ENCODE results near the gene B9D1. TPM values are rescaled to one million over a fixed set of nuclear protein-coding genes. Genes with fewer than 3 reads are reported as not detected.
A peak's percentile ranks its signal among the peaks of the same experiment; 100 is the strongest.

B9D1 gene
- total RNA-seq, 1 experiment from 2014 or later, result 48.0 TPM

- Histone ChIP-seq H3K27me3 (ENCODE audit: low read length) (no peaks in the 10 kb centered on the region), H3F3A (ENCODE audit: low read length, unreplicated experiment) (no peaks in the 10 kb centered on the region), H3K27ac (ENCODE audit: low read length) (peak overlapping the region; percentile 78), H3K9me2 (replicated peaks; ENCODE audit: low read length) (no peaks in the 10 kb centered on the region), H3K4me1 (ENCODE audit: insufficient read depth, low read length) (peaks cover 30% of the 10 kb centered on the region), H3K4me3 (ENCODE audit: low read length) (no peak overlapping the region), H3K36me3 (ENCODE audit: low read depth, low read length) (no peaks in the 10 kb centered on the region), H3K4me2 (ENCODE audit: low read length) (peak overlapping the region; percentile 23), H3K79me2 (ENCODE audit: low read length) (no peaks in the 10 kb centered on the region), H3K9me3 (ENCODE audit: low read length) (no peaks in the 10 kb centered on the region), H4K20me1 (ENCODE audit: low read length) (no peaks in the 10 kb centered on the region), H2AFZ (ENCODE audit: low read length) (peak overlapping the region; percentile 26), H3K9ac (ENCODE audit: low read length) (peak overlapping the region; percentile 21)
- peak; percentile 82 for ATAC-seq
- intact Hi-C loops (cut with micrococcal nuclease), result no loop called here
- no TSS peak for BruUV-seq (replicated peaks)
- TF ChIP-seq CTCF (conservative IDR thresholded peaks at IDR 0.05; ENCODE audit: low read depth, low read length) (no peak), EZH2phosphoT487 (IDR thresholded peaks at IDR 0.05; ENCODE audit: borderline replicate concordance, low read length) (no peak), EZH2 (IDR thresholded peaks at IDR 0.05; ENCODE audit: low read length, unreplicated experiment) (no peak)
- ChIA-PET CTCF (interaction anchor here (0.6 kb wide), 1 partner anchor 71 kb away, joined by 5 read pairs; no protein-coding TSS in a partner anchor), POLR2A (ENCODE audit: unreplicated experiment) (no interaction called here)
- peak; percentile 82 for DNase-seq
Observed at GRCh38 chr17:19346351-19347255, 15.9 kb downstream of the B9D1 start.

- H3K4me3 ChIP-seq (ENCODE audit: low read length), result no peak overlapping the region
- H3F3A ChIP-seq (ENCODE audit: low read length, unreplicated experiment), result no peaks in the 10 kb centered on the region
- TF ChIP-seq EZH2phosphoT487 (IDR thresholded peaks at IDR 0.05; ENCODE audit: borderline replicate concordance, low read length) (no peak), CTCF (conservative IDR thresholded peaks at IDR 0.05; ENCODE audit: low read depth, low read length) (no peak), EZH2 (IDR thresholded peaks at IDR 0.05; ENCODE audit: low read length, unreplicated experiment) (no peak)
- no peaks in the 10 kb centered on the region for H3K9me3 ChIP-seq (ENCODE audit: low read length)
- no peaks in the 10 kb centered on the region for H3K9me2 ChIP-seq (replicated peaks; ENCODE audit: low read length)
- H3K36me3 ChIP-seq (ENCODE audit: low read depth, low read length), result no peaks in the 10 kb centered on the region
- peaks cover 30% of the 10 kb centered on the region for H3K4me1 ChIP-seq (ENCODE audit: insufficient read depth, low read length)
- no peak overlapping the region for H3K4me2 ChIP-seq (ENCODE audit: low read length)
- peak overlapping the region; percentile 21; the same call in 1 of the 2 replicates for H3K9ac ChIP-seq (ENCODE audit: low read length)
- intact Hi-C loops (cut with micrococcal nuclease), result no loop called here
- no peaks in the 10 kb centered on the region for H4K20me1 ChIP-seq (ENCODE audit: low read length)
- ChIA-PET CTCF (no interaction called here), POLR2A (ENCODE audit: unreplicated experiment) (no interaction called here)
- peak overlapping the region; percentile 78 for H3K27ac ChIP-seq (ENCODE audit: low read length)
- no peak for ATAC-seq
- no peaks in the 10 kb centered on the region for H3K79me2 ChIP-seq (ENCODE audit: low read length)
- no peak overlapping the region for H2AFZ ChIP-seq (ENCODE audit: low read length)
- no peaks in the 10 kb centered on the region for H3K27me3 ChIP-seq (ENCODE audit: low read length)
- no peak for DNase-seq
- no TSS peak for BruUV-seq (replicated peaks)
Observed at GRCh38 chr17:19345486-19346350, 16.8 kb downstream of the B9D1 start.

Data from PC-3 (cell line).